ENCODE results near the gene PTPRCAP.

Gene PTPRCAP

GRCh38 chr11:67393437-67393836 lies 44.0 kb downstream of the PTPRCAP start:
- Histone ChIP-seq H3F3A (ENCODE audit: insufficient read depth, low read length) (peaks cover 19% of the 10 kb centered on the region), H3K27me3 (replicated peaks; ENCODE audit: insufficient read depth, low read length) (no peaks in the 10 kb centered on the region), H3K9ac (ENCODE audit: low read length) (no peak overlapping the region), H2AFZ (ENCODE audit: low read length) (no peak overlapping the region), H3K79me2 (ENCODE audit: low read length) (peaks cover 68% of the 10 kb centered on the region), H3K4me2 (ENCODE audit: low read depth, low read length) (no peak overlapping the region), H3K27ac (ENCODE audit: low read length) (no peak overlapping the region), H3K4me3 (ENCODE audit: low read length) (no peak overlapping the region), H4K20me1 (ENCODE audit: insufficient read depth, low read length) (no peaks in the 10 kb centered on the region), H3K9me2 (replicated peaks; ENCODE audit: insufficient read depth, low read length) (no peaks in the 10 kb centered on the region), H3K9me3 (replicated peaks; ENCODE audit: insufficient read depth, low read length) (no peaks in the 10 kb centered on the region), H3K4me1 (ENCODE audit: low read length) (peaks cover 9% of the 10 kb centered on the region), H3K36me3 (replicated peaks; ENCODE audit: insufficient read depth, low read length) (no peaks in the 10 kb centered on the region)
- TF ChIP-seq EZH2phosphoT487 (IDR thresholded peaks at IDR 0.05; ENCODE audit: low read length) = no peak
- no peak for TF ChIP-seq CTCF (IDR thresholded peaks at IDR 0.05; ENCODE audit: low read length)
- TF ChIP-seq EZH2 (optimal IDR thresholded peaks at IDR 0.05; ENCODE audit: low read depth, low read length) = no peak
- DNase-seq = no peak

GRCh38 chr11:67392183-67392715 lies 45.2 kb downstream of the PTPRCAP start:
- no peaks in the 10 kb centered on the region for H3K9me2 ChIP-seq (replicated peaks; ENCODE audit: insufficient read depth, low read length)
- DNase-seq = peak; percentile 9
- H2AFZ ChIP-seq (ENCODE audit: low read length) = peak overlapping the region; percentile 98
- peaks cover 56% of the 10 kb centered on the region for H3K79me2 ChIP-seq (ENCODE audit: low read length)
- peaks cover 9% of the 10 kb centered on the region for H3K4me1 ChIP-seq (ENCODE audit: low read length)
- TF ChIP-seq CTCF (IDR thresholded peaks at IDR 0.05; ENCODE audit: low read length) = 0 out of 2 replicates have a peak, but pooled peaks have one; percentile 5
- TF ChIP-seq EZH2phosphoT487 (IDR thresholded peaks at IDR 0.05; ENCODE audit: low read length) = no peak
- H4K20me1 ChIP-seq (ENCODE audit: insufficient read depth, low read length) = no peaks in the 10 kb centered on the region
- peak overlapping the region; percentile 97 for H3K4me3 ChIP-seq (ENCODE audit: low read length)
- H3F3A ChIP-seq (ENCODE audit: insufficient read depth, low read length) = peaks cover 12% of the 10 kb centered on the region; the same call in 1 of the 2 replicates
- H3K9ac ChIP-seq (ENCODE audit: low read length) = peak overlapping the region; percentile 91
- H3K27ac ChIP-seq (ENCODE audit: low read length) = peak overlapping the region; percentile 50; the same call in 1 of the 2 replicates
- no peaks in the 10 kb centered on the region for H3K27me3 ChIP-seq (replicated peaks; ENCODE audit: insufficient read depth, low read length)
- peak overlapping the region; percentile 74 for H3K4me2 ChIP-seq (ENCODE audit: low read depth, low read length)
- H3K36me3 ChIP-seq (replicated peaks; ENCODE audit: insufficient read depth, low read length) = no peaks in the 10 kb centered on the region
- no peaks in the 10 kb centered on the region for H3K9me3 ChIP-seq (replicated peaks; ENCODE audit: insufficient read depth, low read length)

GRCh38 chr11:67391304-67392182 lies 45.9 kb downstream of the PTPRCAP start, which contains the start of gene RAD9A:
RAD9A (plus strand) TSS chr11:67391986; CDS start chr11:67392045, 59 bp downstream.
- no peak for TF ChIP-seq EZH2 (optimal IDR thresholded peaks at IDR 0.05; ENCODE audit: low read depth, low read length)
- no peak for TF ChIP-seq EZH2phosphoT487 (IDR thresholded peaks at IDR 0.05; ENCODE audit: low read length)
- no peak for TF ChIP-seq CTCF (IDR thresholded peaks at IDR 0.05; ENCODE audit: low read length)
- Histone ChIP-seq H3K9me2 (replicated peaks; ENCODE audit: insufficient read depth, low read length) (no peaks in the 10 kb centered on the region), H2AFZ (ENCODE audit: low read length) (peak within 1 kb of the TSS; percentile 98), H4K20me1 (ENCODE audit: insufficient read depth, low read length) (no peaks in the 10 kb centered on the region), H3K4me1 (ENCODE audit: low read length) (peaks cover 9% of the 10 kb centered on the region), H3K79me2 (ENCODE audit: low read length) (peaks cover 50% of the 10 kb centered on the region), H3K9ac (ENCODE audit: low read length) (peak within 1 kb of the TSS; percentile 91), H3K4me2 (ENCODE audit: low read depth, low read length) (peak within 1 kb of the TSS; percentile 74), H3K27ac (ENCODE audit: low read length) (peak within 1 kb of the TSS; percentile 50; the same call in 1 of the 2 replicates), H3K27me3 (replicated peaks; ENCODE audit: insufficient read depth, low read length) (no peaks in the 10 kb centered on the region), H3K36me3 (replicated peaks; ENCODE audit: insufficient read depth, low read length) (no peaks in the 10 kb centered on the region), H3K9me3 (replicated peaks; ENCODE audit: insufficient read depth, low read length) (no peaks in the 10 kb centered on the region), H3F3A (ENCODE audit: insufficient read depth, low read length) (peaks cover 12% of the 10 kb centered on the region; the same call in 1 of the 2 replicates), H3K4me3 (ENCODE audit: low read length) (peak within 1 kb of the TSS; percentile 97)
- DNase-seq = peak; percentile 98

Measured in MM.1S (cell line).